Esophagus muscularis mucosa (tissue), 2 donors: ENCODE data around the gene PIP4K2B.

Experiments
- EP300 ChIP-seq: sonication (generic); formaldehyde crosslinking; IDR thresholded peaks from one replicate; pipeline ENCODE4 v1.6.1; 2017; ENCODE audit warnings: antibody characterized with exemption
- POLR2A ChIP-seq: fragments of 450-650 bp; IDR thresholded peaks from one replicate; pipeline ENCODE4 v1.6.1; 2017; ENCODE audit warnings: antibody characterized with exemption, moderate library complexity, mild to moderate bottlenecking, low read depth

DNA sequence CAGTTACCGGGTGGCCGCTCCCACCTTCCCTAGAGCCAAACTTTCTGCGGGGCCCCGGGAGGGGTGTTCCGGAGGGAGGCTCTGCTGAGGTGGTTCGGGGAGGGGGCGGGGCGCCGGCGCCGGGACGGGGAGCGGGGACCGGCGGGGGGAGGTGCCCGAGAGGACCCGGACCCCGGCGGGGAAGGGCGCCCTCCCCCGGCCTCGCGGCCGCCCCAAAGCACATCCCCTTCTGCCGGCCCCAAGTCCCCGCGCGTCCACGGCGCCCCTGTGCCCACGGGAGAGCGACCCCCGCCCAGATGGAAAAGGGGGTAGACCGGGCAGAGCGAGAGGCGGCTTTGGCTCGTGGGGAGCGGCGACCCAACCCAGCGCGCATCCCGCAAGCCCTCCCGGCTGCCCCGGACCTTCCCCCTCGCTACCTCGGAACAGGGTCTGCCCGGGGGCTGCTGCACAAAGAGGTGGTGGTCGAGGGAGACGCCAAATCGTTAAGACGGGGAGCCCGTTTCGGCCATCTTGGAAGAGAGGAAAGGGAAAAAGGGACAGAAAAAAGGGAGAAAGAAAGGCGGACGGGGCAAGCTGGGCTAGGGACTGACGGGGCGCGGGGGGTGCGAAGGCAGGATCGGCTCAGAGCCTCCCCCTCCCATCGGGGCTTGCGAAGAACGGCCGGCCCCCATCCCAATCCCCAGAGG is 51.8 kb downstream of the PIP4K2B start:
- TF ChIP-seq POLR2A = no peak
- no peak for TF ChIP-seq EP300
